ENCODE results near the gene ADIG.
"Not testable (repeated sequence)": the region's sequence is repeated elsewhere in the genome, so short reads cannot be mapped to it uniquely, and the experiment has no call there.

ADIG gene

GRCh38 chr20:38579219-38579910 is 1.6 kb upstream of the ADIG start:
- no peak for DNase-seq

- no peak for DNase-seq
Measured at GRCh38 chr20:38579921-38580320, 1.1 kb upstream of the ADIG start.

- no peak for DNase-seq
Measured at GRCh38 chr20:38581830-38582358, 897 bp downstream of the ADIG start.

- no peak for DNase-seq
Measured at GRCh38 chr20:38583306-38583705, 2.3 kb downstream of the ADIG start.

- DNase-seq, result no peak
Measured at GRCh38 chr20:38584099-38584763, 3.2 kb downstream of the ADIG start.

- DNase-seq, result no peak
Measured at GRCh38 chr20:38585404-38586180, 4.6 kb downstream of the ADIG start.

GRCh38 chr20:38586181-38586525 is 5.2 kb downstream of the ADIG start:
- no peak for DNase-seq

GRCh38 chr20:38588303-38588702 is 7.3 kb downstream of the ADIG start:
- DNase-seq, result no peak

- DNase-seq, result no peak
Measured at GRCh38 chr20:38589351-38589750, 8.4 kb downstream of the ADIG start.

- DNase-seq, result no peak
Measured at GRCh38 chr20:38589967-38590675, 9.1 kb downstream of the ADIG start.

GRCh38 chr20:38590676-38591473 is 9.9 kb downstream of the ADIG start:
- DNase-seq, result no peak

GRCh38 chr20:38591474-38592410 is 10.7 kb downstream of the ADIG start:
- DNase-seq, result no peak

GRCh38 chr20:38592411-38592790 is 11.4 kb downstream of the ADIG start:
- DNase-seq, result not testable (repeated sequence)

GRCh38 chr20:38594281-38594680 is 13.3 kb downstream of the ADIG start:
- not testable (repeated sequence) for DNase-seq

GRCh38 chr20:38595886-38596285 is 14.9 kb downstream of the ADIG start:
- not testable (repeated sequence) for DNase-seq

GRCh38 chr20:38599410-38599882 is 18.4 kb downstream of the ADIG start:
- no peak for DNase-seq

GRCh38 chr20:38600057-38600456 is 19.1 kb downstream of the ADIG start:
- DNase-seq, result no peak

- no peak for DNase-seq
Measured at GRCh38 chr20:38601216-38602184, 20.5 kb downstream of the ADIG start, which contains the start of gene ARHGAP40. Gene ARHGAP40 (plus strand): TSS chr20:38601809.

- DNase-seq, result no peak
Measured at GRCh38 chr20:38602185-38602581, 21.2 kb downstream of the ADIG start.

GRCh38 chr20:38603286-38603685 is 22.3 kb downstream of the ADIG start:
- DNase-seq, result no peak

Measured in activated effector memory CD4-positive, alpha-beta T cell treated with Interleukin-2 at 50 U/mL for 16 hours (primary cell).